D721Med (cell line): Measurements from ENCODE around the gene LDLRAD3.

Experiments used
- DNase-seq: peaks from one replicate; pipeline ENCODE4 v3.0.0; 2011; ENCODE audit warnings: low spot score; ENCODE audit not compliant: insufficient read length
- FAIRE-seq: peaks from 2 replicates; lab custom pipeline; 2011; peaks lifted over from hg19 to GRCh38; lab: Jason Lieb, UNC
- CTCF ChIP-seq: IDR thresholded peaks from 2 replicates; pipeline ENCODE4 v1.5.1; 2012; ENCODE audit warnings: mild to moderate bottlenecking, control low read depth; ENCODE audit not compliant: insufficient read depth; ENCODE audit errors: missing control alignments

Gene LDLRAD3

GRCh38 chr11:35978183-35978582 is 34.3 kb downstream of the LDLRAD3 start:
- no peak for TF ChIP-seq CTCF
- FAIRE-seq (no peak), DNase-seq (no peak)

GRCh38 chr11:35978891-35979290 is 35.0 kb downstream of the LDLRAD3 start:
- no peak for TF ChIP-seq CTCF
- FAIRE-seq = no peak
- no peak for DNase-seq

GRCh38 chr11:35980686-35981390 is 37.0 kb downstream of the LDLRAD3 start:
- DNase-seq (no peak), FAIRE-seq (no peak)
- TF ChIP-seq CTCF = no peak

GRCh38 chr11:35981581-35981980 is 37.7 kb downstream of the LDLRAD3 start:
- TF ChIP-seq CTCF = no peak
- FAIRE-seq = no peak
- DNase-seq = no peak

GRCh38 chr11:35982061-35982460 is 38.2 kb downstream of the LDLRAD3 start:
- no peak for TF ChIP-seq CTCF
- FAIRE-seq (no peak), DNase-seq (no peak)

- no peak for FAIRE-seq
- TF ChIP-seq CTCF = no peak
- no peak for DNase-seq
Observed at GRCh38 chr11:35983981-35984380, 40.1 kb downstream of the LDLRAD3 start.

- TF ChIP-seq CTCF = no peak
- no peak for FAIRE-seq
- DNase-seq = no peak
Observed at GRCh38 chr11:35986947-35987346, 43.1 kb downstream of the LDLRAD3 start.
